ENCODE data around the gene GAPVD1.

- TF ChIP-seq KDM1A (IDR thresholded peaks at IDR 0.05; ENCODE audit: low read depth) (no peak), PHF8 (IDR thresholded peaks at IDR 0.05; ENCODE audit: borderline replicate concordance, low read depth) (no peak), CTCF (IDR thresholded peaks at IDR 0.05) (no peak), NFE2L2 (conservative IDR thresholded peaks at IDR 0.05; ENCODE audit: low read length) (no peak), JUNB (IDR thresholded peaks at IDR 0.05) (no peak), CBX8 (IDR thresholded peaks at IDR 0.05) (no peak), POLR2A (IDR thresholded peaks at IDR 0.05; ENCODE audit: low read length) (no peak), CEBPB (IDR thresholded peaks at IDR 0.05) (no peak)
These were observed 109.2 kb downstream of the GAPVD1 start for GRCh38 chr9:125370786-125371185.

All from A549 (cell line).